Activated CD4-positive, alpha-beta T cell treated with anti-CD3 and anti-CD28 coated beads for 48 hours (primary cell): Measurements from ENCODE around the gene APOC3.

Source experiments
- DNase-seq: peaks from one replicate; pipeline ENCODE4 v3.0.0-alpha.2; 2020

APOC3 gene

GRCh38 chr11:116879800-116880625, 50.3 kb downstream of the APOC3 start:
- no peak for DNase-seq

GRCh38 chr11:116881143-116881542, 51.4 kb downstream of the APOC3 start:
- DNase-seq = no peak

GRCh38 chr11:116882386-116882785, 52.7 kb downstream of the APOC3 start:
- peak; percentile 18 for DNase-seq
